Midbrain (tissue), 1 donor: Measurements from ENCODE around the gene PODXL.
"Not testable (repeated sequence)": the region's sequence is repeated elsewhere in the genome, so short reads cannot be mapped to it uniquely, and the experiment has no call there.

Source experiments
- DNase-seq: peaks from one replicate; lab custom pipeline; 2025; lab: John Stamatoyannopoulos, UW

The PODXL gene

GRCh38 chr7:131537571-131537978 lies 18.9 kb downstream of the PODXL start:
- no peak for DNase-seq

- DNase-seq, result no peak
These were observed 20.0 kb downstream of the PODXL start for GRCh38 chr7:131536361-131536849.

GRCh38 chr7:131533566-131534561 lies 22.6 kb downstream of the PODXL start:
- DNase-seq, result no peak

GRCh38 chr7:131533151-131533559 lies 23.3 kb downstream of the PODXL start:
- DNase-seq, result no peak

GRCh38 chr7:131532570-131533091 lies 23.8 kb downstream of the PODXL start:
- DNase-seq, result no peak

- DNase-seq, result no peak
These were observed 26.3 kb downstream of the PODXL start for GRCh38 chr7:131530137-131530536.

GRCh38 chr7:131529617-131530016 lies 26.8 kb downstream of the PODXL start:
- DNase-seq, result no peak

GRCh38 chr7:131529179-131529578 lies 27.2 kb downstream of the PODXL start:
- DNase-seq, result no peak

- no peak for DNase-seq
These were observed 29.0 kb downstream of the PODXL start for GRCh38 chr7:131527456-131527855.

GRCh38 chr7:131525820-131526219 lies 30.6 kb downstream of the PODXL start:
- DNase-seq, result no peak

- DNase-seq, result no peak
These were observed 31.7 kb downstream of the PODXL start for GRCh38 chr7:131524703-131525102.

GRCh38 chr7:131524115-131524514 lies 32.3 kb downstream of the PODXL start:
- no peak for DNase-seq

GRCh38 chr7:131522325-131522930 lies 34.0 kb downstream of the PODXL start:
- no peak for DNase-seq

- DNase-seq, result no peak
These were observed 34.7 kb downstream of the PODXL start for GRCh38 chr7:131521651-131522163.

GRCh38 chr7:131518626-131519025 lies 37.8 kb downstream of the PODXL start:
- DNase-seq, result no peak

GRCh38 chr7:131517218-131517923 lies 39.1 kb downstream of the PODXL start:
- no peak for DNase-seq

GRCh38 chr7:131515471-131515870 lies 41.0 kb downstream of the PODXL start:
- DNase-seq, result not testable (repeated sequence)

GRCh38 chr7:131513245-131514061 lies 43.0 kb downstream of the PODXL start:
- peak; percentile 79 for DNase-seq

GRCh38 chr7:131511774-131512535 lies 44.5 kb downstream of the PODXL start:
- DNase-seq, result no peak

- DNase-seq, result no peak
These were observed 45.4 kb downstream of the PODXL start for GRCh38 chr7:131511071-131511470.
